Measurements from ENCODE around the gene POU2AF1.

- TF ChIP-seq CTCF (IDR thresholded peaks at IDR 0.05) (no peak), POLR2A (IDR thresholded peaks at IDR 0.05) (no peak)
Measured at GRCh38 chr11:111400595-111400994, 21.5 kb upstream of the POU2AF1 start.

Measured in tibial nerve (tissue), 3 donors.